Measurements from ENCODE around the gene FAM229A.

Gene FAM229A

GRCh38 chr1:32330558-32331151 lies 31.6 kb downstream of the FAM229A start:
- DNase-seq (ENCODE audit: low read depth) = no peak

GRCh38 chr1:32329931-32330466 lies 32.3 kb downstream of the FAM229A start:
- DNase-seq (ENCODE audit: low read depth) = no peak

GRCh38 chr1:32327204-32327603 lies 35.1 kb downstream of the FAM229A start:
- DNase-seq (ENCODE audit: low read depth) = no peak

GRCh38 chr1:32321712-32322291 lies 40.5 kb downstream of the FAM229A start:
- DNase-seq (ENCODE audit: low read depth) = no peak

- DNase-seq (ENCODE audit: low read depth) = no peak
These were observed 44.0 kb downstream of the FAM229A start for GRCh38 chr1:32318127-32318869.

GRCh38 chr1:32316903-32317277 lies 45.4 kb downstream of the FAM229A start:
- no peak for DNase-seq (ENCODE audit: low read depth)

- DNase-seq (ENCODE audit: low read depth) = no peak
These were observed 50.4 kb downstream of the FAM229A start for GRCh38 chr1:32311709-32312393.
